Thyroid gland (tissue), 4 donors: ENCODE measurements around the gene TLR9. TPM values are rescaled to one million over a fixed set of nuclear protein-coding genes. Genes with fewer than 3 reads are reported as not detected.

Source experiments
- DNase-seq, 2 donors: peaks; one replicate each; pipeline ENCODE4 v3.0.0-alpha.2; 2019
- H3K27ac ChIP-seq, 3 donors: fragments of 200-600 bp; sonication (generic); 1 replicate in 2 of 3; 2 replicates in 1 of 3; pipeline ENCODE4 v1.5.1; 2016 to 2019; ENCODE audit warnings: mild to moderate bottlenecking in 1 of 3, moderate library complexity in 1 of 3
- H3K27me3 ChIP-seq: fragments of 200-600 bp; sonication (generic); one replicate; pipeline ENCODE4 v1.5.1; 2019
- H3K36me3 ChIP-seq, 2 donors: fragments of 200-600 bp; sonication (generic); one replicate each; pipeline ENCODE4 v1.5.1; 2016 to 2019
- H3K4me1 ChIP-seq, 2 donors: fragments of 200-600 bp; sonication (generic); one replicate each; pipeline ENCODE4 v1.5.1; 2017 to 2019
- H3K4me3 ChIP-seq, 3 donors: fragments of 200-600 bp; sonication (generic); replicated peaks in 1 of 3; 1 replicate in 2 of 3; 2 replicates in 1 of 3; pipeline ENCODE4 v1.5.1; 2016; ENCODE audit warnings: mild to moderate bottlenecking in 1 of 3
- H3K9me3 ChIP-seq: fragments of 200-600 bp; sonication (generic); one replicate; pipeline ENCODE4 v1.5.1; 2017
- POLR2A ChIP-seq, 2 donors: fragments of 450-650 bp; IDR thresholded peaks; one replicate each; pipeline ENCODE4 v1.6.1; 2017; ENCODE audit warnings: antibody characterized with exemption in 2 of 2, mild to moderate bottlenecking in 2 of 2, moderate library complexity in 1 of 2
- WGBS, 2 donors: methylation state at CpG; one replicate each; pipeline ENCODE4 v1.1.5; 2017; 5-methylcytosine and 5-hydroxymethylcytosine counted together
- intact Hi-C: fragments of 100-400 bp; cut with DNase I; formaldehyde crosslinking; loops from one replicate; pipeline ENCODE4 v1.15.1; 2023
- total RNA-seq, 4 donors: library from RNA; depleted of rRNA; stranded (reverse); fragments of >200 nt; gene quantifications; one replicate each; pipeline ENCODE4 v1.2.3, GENCODE V29; 2016
- TF ChIP-seq, protein P1 (sequence below), 6 experiments: fragments of 200-600 bp in 3 of 6; fragments of 450-650 bp in 3 of 6; sonication (generic) in 3 of 6; IDR thresholded peaks; one replicate each; pipeline ENCODE4 v1.5.1; 2016 to 2019; ENCODE audit warnings: antibody characterized with exemption in 6 of 6, mild to moderate bottlenecking in 2 of 6, inconsistent platforms in 1 of 6, moderate library complexity in 1 of 6

Gene TLR9
- total RNA-seq, 4 donors from 2014 or later = 0.40 TPM; not detected in 3

DNA sequence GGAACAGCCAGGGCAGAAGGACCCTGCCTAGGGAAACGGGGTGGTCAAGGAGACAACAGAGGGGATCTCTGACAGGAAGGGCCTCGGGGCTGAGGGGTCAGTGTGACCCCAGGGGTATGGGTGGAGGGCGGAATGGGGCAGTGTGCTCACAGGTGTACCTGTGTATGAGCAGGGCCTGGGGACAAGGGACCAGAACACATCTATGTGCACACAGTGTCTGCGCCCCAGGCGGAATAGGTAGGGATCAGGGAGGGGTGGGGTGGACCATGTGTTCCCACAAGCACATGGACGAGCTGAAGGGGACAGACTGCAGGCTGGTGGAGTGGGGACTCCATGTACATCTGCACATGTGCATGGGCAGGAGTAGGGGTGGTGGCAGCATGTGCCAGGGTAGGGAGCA lies 5.0 kb upstream of the TLR9 start:
- no peak for DNase-seq
- H3K4me3 ChIP-seq = no peak overlapping the region
- H3K36me3 ChIP-seq = peaks cover 31 to 33% of the 10 kb centered on the region in 2 donors
- H3K27ac ChIP-seq = no peak overlapping the region
- H3K9me3 ChIP-seq = no peaks in the 10 kb centered on the region
- intact Hi-C loops = loop anchor here (5.0 to 10.0 kb wide), 2 partner anchors 112 to 174 kb away; no protein-coding TSS in a partner anchor
- 96% methylated on average over 6 of the region's 6 CpGs for WGBS, 2 donors
- TF ChIP-seq POLR2A (IDR thresholded peaks at IDR 0.05) = no peak
- TF ChIP-seq, protein P1, sequence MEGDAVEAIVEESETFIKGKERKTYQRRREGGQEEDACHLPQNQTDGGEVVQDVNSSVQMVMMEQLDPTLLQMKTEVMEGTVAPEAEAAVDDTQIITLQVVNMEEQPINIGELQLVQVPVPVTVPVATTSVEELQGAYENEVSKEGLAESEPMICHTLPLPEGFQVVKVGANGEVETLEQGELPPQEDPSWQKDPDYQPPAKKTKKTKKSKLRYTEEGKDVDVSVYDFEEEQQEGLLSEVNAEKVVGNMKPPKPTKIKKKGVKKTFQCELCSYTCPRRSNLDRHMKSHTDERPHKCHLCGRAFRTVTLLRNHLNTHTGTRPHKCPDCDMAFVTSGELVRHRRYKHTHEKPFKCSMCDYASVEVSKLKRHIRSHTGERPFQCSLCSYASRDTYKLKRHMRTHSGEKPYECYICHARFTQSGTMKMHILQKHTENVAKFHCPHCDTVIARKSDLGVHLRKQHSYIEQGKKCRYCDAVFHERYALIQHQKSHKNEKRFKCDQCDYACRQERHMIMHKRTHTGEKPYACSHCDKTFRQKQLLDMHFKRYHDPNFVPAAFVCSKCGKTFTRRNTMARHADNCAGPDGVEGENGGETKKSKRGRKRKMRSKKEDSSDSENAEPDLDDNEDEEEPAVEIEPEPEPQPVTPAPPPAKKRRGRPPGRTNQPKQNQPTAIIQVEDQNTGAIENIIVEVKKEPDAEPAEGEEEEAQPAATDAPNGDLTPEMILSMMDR (IDR thresholded peaks at IDR 0.05) = no peak
- no peaks in the 10 kb centered on the region for H3K27me3 ChIP-seq
- H3K4me1 ChIP-seq = no peaks in the 10 kb centered on the region

GRCh38 chr3:52229656-52230055 lies 4.2 kb upstream of the TLR9 start:
- H3K9me3 ChIP-seq = no peaks in the 10 kb centered on the region
- intact Hi-C loops = loop anchor here (5.0 to 10.0 kb wide), 2 partner anchors 113 to 175 kb away; no protein-coding TSS in a partner anchor
- H3K4me3 ChIP-seq = no peak overlapping the region
- no peak for TF ChIP-seq POLR2A (IDR thresholded peaks at IDR 0.05)
- TF ChIP-seq, protein P1 (IDR thresholded peaks at IDR 0.05) = no peak
- H3K36me3 ChIP-seq = peaks cover 31 to 33% of the 10 kb centered on the region in 2 donors
- H3K27ac ChIP-seq = no peak overlapping the region
- no peaks in the 10 kb centered on the region for H3K4me1 ChIP-seq
- DNase-seq = no peak
- WGBS, 2 donors = 95 to 96% methylated on average over 7 of the region's 13 CpGs
- no peaks in the 10 kb centered on the region for H3K27me3 ChIP-seq

GRCh38 chr3:52228751-52229291 lies 3.4 kb upstream of the TLR9 start:
- TF ChIP-seq POLR2A (IDR thresholded peaks at IDR 0.05) = no peak
- TF ChIP-seq, protein P1 (IDR thresholded peaks at IDR 0.05) = no peak
- WGBS, 2 donors = 96% methylated on average over 12 to 14 of the region's 21 CpGs
- no peak for DNase-seq
- Histone ChIP-seq H3K27me3 (no peaks in the 10 kb centered on the region), H3K4me3 (no peak overlapping the region), H3K36me3 (peaks cover 31 to 33% of the 10 kb centered on the region in 2 donors), H3K9me3 (no peaks in the 10 kb centered on the region), H3K27ac (no peak overlapping the region), H3K4me1 (no peaks in the 10 kb centered on the region)
- intact Hi-C loops = no loop called here

DNA sequence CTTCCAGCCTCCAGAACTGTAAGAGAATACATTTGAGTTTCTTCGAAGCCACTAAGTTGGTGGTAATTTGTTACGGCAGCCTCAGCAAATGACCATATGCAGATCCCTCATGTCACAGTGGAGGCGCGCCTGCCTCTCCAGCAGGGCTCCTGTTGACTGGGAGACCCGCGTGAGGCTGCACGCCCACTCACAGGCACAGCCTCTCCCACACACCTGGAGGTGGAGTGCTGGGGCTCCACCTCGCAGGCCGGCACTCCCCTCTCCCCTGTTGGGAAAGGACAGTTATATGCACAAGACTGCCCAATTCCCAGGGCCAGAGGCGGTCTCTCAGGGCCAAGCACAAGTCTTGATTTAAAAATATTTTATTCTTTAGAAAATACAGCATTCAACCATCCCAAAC lies 2.8 kb upstream of the TLR9 start:
- Histone ChIP-seq H3K4me3 (no peak overlapping the region), H3K4me1 (no peaks in the 10 kb centered on the region), H3K36me3 (peaks cover 31 to 33% of the 10 kb centered on the region in 2 donors), H3K27ac (no peak overlapping the region), H3K9me3 (no peaks in the 10 kb centered on the region), H3K27me3 (no peaks in the 10 kb centered on the region)
- intact Hi-C loops = no loop called here
- 89 to 93% methylated on average over 7 to 10 of the region's 10 CpGs for WGBS, 2 donors
- TF ChIP-seq, protein P1 (IDR thresholded peaks at IDR 0.05) = no peak
- no peak for TF ChIP-seq POLR2A (IDR thresholded peaks at IDR 0.05)
- no peak for DNase-seq

- intact Hi-C loops = no loop called here
- DNase-seq = no peak
- 90% methylated on average over 5 to 7 of the region's 7 CpGs for WGBS, 2 donors
- no peak overlapping the region for H3K27ac ChIP-seq
- peaks cover 31 to 33% of the 10 kb centered on the region in 2 donors for H3K36me3 ChIP-seq
- no peaks in the 10 kb centered on the region for H3K27me3 ChIP-seq
- H3K4me1 ChIP-seq = no peaks in the 10 kb centered on the region
- H3K9me3 ChIP-seq = no peaks in the 10 kb centered on the region
- H3K4me3 ChIP-seq = no peak overlapping the region
- no peak for TF ChIP-seq POLR2A (IDR thresholded peaks at IDR 0.05)
- TF ChIP-seq, protein P1 (IDR thresholded peaks at IDR 0.05) = no peak
Observed at GRCh38 chr3:52227766-52228165, 2.3 kb upstream of the TLR9 start.
